ENCODE data around the gene PITPNM1.

PITPNM1 gene

DNA sequence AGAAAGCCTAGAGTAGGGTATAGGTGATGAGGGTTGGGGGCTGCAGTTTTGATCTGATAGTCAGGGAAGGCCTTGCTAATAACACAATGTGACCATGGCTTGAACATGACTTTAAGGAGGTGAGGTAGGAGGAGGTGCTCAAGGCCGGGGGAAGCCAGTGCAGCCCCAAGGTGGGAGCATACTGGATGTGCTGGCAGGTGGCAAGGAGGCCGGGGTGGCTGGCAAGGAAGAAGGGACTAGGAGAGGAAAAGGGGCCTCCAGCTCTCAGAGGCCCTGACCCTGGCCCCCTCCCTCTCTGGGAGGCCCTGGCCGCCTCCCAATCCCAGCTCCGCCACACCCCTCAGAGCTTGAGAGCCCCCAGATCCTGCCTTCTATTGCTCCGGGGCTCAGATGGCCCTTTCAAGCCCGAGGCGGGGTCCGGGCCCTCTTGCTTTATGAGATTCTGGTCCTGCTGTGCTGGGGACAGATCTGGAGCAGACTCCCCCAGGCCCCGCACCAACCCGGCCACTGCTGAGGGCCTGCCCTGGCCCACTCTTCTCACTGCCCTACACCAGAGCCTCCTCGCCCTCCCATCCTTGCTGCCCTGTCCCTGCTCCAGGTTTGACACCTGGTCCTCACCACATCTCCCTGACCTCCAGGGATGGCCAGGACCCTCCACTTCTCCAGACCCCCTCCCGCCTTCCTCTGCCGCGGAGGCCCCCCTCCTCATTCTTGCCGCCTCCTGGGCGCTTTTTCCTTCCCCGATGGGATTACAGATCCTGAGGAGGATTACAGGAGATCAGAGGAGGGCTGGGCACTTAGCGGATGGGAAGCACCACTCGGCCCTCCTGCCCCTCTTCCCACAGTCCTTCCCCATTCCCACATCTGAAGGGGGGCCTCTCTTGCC lies 1.8 kb downstream of the PITPNM1 start:
- DNase-seq (ENCODE audit: low spot score), result no peak

- DNase-seq (ENCODE audit: low spot score), result no peak
These were observed 2.7 kb downstream of the PITPNM1 start for GRCh38 chr11:67502328-67502979.

DNA sequence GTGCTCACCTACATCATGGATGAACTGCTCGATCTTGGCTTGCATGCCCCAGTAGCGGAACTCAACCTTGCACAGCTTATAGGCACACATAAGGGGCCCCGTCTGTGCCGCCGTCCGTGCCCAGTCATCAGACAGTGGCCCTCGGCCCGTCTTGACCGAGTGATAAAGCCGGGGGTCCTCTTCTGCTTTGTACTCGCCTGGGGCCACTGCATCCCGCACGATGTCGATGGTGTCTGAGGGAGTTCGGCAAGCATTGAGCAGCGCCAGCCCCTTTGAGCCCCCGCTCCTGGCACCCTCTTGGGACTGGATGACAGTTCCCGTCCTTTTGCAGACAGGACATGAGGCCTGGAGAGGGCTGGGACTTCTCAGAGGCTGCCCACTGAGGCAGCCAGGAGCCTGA lies 3.3 kb downstream of the PITPNM1 start:
- DNase-seq (ENCODE audit: low spot score), result no peak

DNA sequence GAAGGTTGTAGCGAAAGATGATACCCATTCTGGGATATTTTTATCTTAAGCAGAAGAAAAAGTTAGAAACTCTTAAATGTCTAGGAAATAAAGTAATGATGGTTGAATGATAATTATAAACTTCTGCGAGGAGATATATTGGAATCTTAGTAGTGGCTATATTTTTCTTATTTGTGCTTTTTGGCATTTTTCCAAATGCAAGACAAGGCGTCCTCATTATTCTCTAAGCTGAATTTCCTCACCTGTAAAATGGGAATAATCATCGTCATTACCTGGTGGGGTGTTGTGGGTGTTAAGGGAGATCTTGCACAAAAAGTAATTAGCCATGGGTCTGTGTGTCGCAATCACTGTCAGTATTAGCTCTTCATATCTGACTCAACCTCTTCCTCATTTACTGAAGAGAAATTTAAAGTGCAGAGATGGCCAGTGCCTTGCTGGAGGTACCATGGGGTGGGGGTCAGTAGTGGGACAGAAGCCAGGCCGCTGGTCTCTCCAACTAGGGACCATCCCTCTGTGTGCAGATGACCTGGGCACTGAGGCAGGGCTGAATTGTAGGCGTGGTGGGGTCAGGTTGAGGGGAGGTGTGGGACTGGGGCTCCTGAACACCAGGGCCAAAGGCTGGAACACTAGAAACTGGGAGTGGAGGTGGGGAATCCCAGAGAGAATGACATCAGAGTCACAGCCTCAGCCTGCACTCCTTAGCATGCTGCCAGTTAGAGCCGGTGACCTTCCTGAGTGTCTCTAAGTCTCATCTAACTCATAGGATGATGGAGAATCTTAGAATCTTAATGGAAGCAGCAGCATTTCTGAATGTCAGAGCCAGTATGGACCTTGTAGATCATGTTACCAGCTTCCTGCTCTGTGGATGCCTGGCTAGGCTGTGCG lies 4.1 kb downstream of the PITPNM1 start:
- no peak for DNase-seq (ENCODE audit: low spot score)

GRCh38 chr11:67500484-67500821 lies 4.7 kb downstream of the PITPNM1 start:
- no peak for DNase-seq (ENCODE audit: low spot score)

- no peak for DNase-seq (ENCODE audit: low spot score)
These were observed 5.2 kb downstream of the PITPNM1 start for GRCh38 chr11:67499808-67500483.

DNA sequence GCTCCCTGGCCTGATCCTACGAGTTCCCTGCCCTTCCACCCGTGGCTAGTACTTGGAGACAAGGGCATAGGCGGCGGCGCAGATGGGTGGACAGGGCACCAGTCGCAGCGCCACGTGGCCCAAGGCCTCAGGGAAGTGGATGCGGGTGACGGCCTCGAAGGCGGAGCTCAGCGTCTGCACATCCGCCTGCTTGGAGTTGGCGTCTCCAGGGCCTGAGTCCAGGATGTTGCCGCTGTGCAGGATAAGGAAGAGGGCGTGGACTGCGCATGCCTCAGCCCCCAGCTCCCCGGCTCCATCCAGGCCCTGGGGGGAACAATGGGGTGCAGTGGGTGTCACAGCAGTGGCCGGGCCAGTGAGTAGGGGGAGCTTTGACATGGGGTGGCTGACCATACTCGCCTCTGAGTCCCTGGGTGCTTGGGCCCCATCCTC lies 6.6 kb downstream of the PITPNM1 start:
- DNase-seq (ENCODE audit: low spot score), result no peak

- DNase-seq (ENCODE audit: low spot score), result no peak
These were observed 7.4 kb downstream of the PITPNM1 start for GRCh38 chr11:67497656-67498291.

- no peak for DNase-seq (ENCODE audit: low spot score)
These were observed 9.1 kb downstream of the PITPNM1 start for GRCh38 chr11:67496113-67496512.

DNA sequence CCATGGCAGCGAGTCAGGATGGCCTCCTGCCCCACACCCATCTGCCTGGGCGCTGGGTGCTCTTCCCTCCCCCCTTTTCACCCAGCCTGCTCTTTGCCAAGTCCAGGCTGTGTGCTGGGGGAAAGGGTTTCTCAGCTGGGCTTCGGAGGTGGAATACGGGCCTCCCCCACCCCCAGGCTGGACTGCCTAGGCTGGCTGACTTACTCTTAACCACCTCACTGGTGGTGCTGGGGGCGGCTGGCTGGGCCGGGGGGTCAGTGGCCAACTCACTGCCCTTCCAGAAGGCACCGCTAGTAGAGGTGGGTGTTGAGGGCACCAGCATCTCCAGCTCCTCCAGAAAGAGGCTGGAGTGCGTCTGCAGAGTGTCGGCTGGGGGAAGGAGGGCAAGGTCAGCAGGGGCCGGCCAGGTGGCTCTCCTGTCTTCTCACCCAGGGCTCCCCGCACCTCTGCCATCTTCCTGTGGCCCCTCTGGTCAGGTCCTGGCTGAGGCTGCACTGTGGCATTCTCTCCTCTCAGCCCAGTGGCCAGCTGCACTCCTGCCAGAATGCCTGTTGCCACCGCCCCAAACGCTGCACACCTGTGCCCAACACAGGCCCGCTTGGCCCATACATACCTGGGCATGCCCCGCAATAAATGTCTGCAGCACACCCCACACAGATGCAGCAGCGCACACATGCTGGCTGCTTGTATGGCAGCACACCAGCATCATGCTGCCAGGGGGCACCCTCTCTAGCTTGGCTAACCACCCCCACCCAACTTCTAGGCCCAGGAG lies 9.7 kb downstream of the PITPNM1 start:
- DNase-seq (ENCODE audit: low spot score), result no peak

- no peak for DNase-seq (ENCODE audit: low spot score)
These were observed 10.6 kb downstream of the PITPNM1 start for GRCh38 chr11:67494371-67495233.

GRCh38 chr11:67493548-67494370 lies 11.4 kb downstream of the PITPNM1 start:
- no peak for DNase-seq (ENCODE audit: low spot score)

GRCh38 chr11:67492801-67493547 lies 12.2 kb downstream of the PITPNM1 start:
- no peak for DNase-seq (ENCODE audit: low spot score)

- no peak for DNase-seq (ENCODE audit: low spot score)
These were observed 13.0 kb downstream of the PITPNM1 start for GRCh38 chr11:67492069-67492727.

GRCh38 chr11:67491276-67492068 lies 13.7 kb downstream of the PITPNM1 start:
- no peak for DNase-seq (ENCODE audit: low spot score)

DNA sequence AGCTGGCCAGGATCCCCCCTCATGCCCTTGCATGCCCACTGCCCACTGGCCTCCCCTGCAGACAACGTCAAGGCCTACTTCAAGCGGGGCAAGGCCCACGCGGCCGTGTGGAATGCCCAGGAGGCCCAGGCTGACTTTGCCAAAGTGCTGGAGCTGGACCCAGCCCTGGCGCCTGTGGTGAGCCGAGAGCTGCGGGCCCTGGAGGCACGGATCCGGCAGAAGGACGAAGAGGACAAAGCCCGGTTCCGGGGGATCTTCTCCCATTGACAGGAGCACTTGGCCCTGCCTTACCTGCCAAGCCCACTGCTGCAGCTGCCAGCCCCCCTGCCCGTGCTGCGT lies 14.5 kb downstream of the PITPNM1 start:
- no peak for DNase-seq (ENCODE audit: low spot score)

All from cerebellar cortex (tissue), 1 donor.